ENCODE data around the gene CCNL2.
A peak's percentile ranks its signal among the peaks of the same experiment; 100 is the strongest.

Gene CCNL2

DNA sequence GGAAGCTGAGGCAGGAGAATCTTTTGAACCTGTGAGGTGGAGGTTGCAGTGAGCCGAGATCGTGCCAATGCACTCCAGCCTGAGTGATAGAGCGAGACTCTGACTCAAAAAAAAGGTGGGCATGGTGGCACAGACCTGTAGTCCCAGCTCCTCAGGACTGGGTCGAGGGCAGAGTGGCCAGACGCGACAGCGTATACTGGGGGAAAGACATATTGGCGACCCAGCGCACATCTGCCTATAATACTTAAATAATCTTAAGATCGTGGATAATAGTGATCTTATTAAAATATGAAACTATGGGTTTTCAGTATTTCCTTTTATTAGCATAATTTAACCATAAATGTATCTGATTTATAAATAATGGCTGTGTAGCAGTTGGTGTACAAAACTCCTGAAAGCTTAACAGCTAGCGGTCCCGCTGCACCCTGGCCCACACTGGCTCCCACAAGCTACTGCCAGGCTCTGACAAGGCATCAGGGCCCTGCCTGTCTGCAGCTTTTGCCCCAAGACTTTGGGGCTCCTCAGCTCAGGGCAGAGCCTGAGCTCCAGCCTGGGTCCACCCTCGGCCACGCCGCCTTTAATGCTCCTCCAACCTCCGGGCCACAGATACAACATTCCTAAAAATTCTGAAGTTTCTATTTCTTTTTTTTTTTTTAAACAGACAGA lies 21.5 kb downstream of the CCNL2 start:
- no peak overlapping the region for H3K4me3 ChIP-seq (replicated peaks; ENCODE audit: low read depth, low read length)
- DNase-seq (ENCODE audit: low read depth): no peak
- TF ChIP-seq, protein P1, sequence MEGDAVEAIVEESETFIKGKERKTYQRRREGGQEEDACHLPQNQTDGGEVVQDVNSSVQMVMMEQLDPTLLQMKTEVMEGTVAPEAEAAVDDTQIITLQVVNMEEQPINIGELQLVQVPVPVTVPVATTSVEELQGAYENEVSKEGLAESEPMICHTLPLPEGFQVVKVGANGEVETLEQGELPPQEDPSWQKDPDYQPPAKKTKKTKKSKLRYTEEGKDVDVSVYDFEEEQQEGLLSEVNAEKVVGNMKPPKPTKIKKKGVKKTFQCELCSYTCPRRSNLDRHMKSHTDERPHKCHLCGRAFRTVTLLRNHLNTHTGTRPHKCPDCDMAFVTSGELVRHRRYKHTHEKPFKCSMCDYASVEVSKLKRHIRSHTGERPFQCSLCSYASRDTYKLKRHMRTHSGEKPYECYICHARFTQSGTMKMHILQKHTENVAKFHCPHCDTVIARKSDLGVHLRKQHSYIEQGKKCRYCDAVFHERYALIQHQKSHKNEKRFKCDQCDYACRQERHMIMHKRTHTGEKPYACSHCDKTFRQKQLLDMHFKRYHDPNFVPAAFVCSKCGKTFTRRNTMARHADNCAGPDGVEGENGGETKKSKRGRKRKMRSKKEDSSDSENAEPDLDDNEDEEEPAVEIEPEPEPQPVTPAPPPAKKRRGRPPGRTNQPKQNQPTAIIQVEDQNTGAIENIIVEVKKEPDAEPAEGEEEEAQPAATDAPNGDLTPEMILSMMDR (IDR thresholded peaks at IDR 0.05; ENCODE audit: low read length, missing control alignments): no peak

DNA sequence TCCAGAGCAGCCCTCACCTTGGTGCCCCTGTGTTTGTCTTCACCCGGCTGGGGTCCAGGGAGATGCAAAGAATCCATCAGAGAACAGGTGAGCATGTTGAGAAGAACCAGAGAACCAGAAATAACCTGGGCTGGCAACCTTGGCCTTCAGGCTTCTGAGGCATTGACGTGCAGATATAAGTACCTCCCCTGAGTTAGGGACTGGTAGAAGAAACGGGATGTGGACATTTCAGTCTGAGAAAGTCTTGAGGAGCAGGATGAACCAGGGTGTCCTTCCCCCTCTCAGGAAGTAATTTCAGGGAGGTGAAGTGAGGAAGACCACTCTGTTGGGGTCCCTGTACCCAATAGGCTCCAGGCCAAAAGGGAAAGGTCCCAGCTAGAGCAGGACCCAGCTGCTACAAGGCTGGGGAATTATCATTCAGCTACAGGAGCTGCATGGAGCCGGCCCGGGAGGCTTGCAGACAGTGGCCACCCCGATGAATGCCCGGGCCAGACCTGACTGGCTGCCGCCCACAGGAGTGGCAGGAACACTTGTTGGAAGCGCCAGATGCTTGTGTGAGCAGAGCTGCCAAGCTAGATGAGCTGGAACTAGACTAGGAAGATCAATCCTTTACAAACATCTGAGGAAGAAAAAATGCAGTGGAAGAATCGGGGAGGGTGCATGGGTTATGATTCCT lies 22.4 kb downstream of the CCNL2 start:
- H3K4me3 ChIP-seq (replicated peaks; ENCODE audit: low read depth, low read length): no peak overlapping the region
- TF ChIP-seq, protein P1 (IDR thresholded peaks at IDR 0.05; ENCODE audit: low read length, missing control alignments): no peak

DNA sequence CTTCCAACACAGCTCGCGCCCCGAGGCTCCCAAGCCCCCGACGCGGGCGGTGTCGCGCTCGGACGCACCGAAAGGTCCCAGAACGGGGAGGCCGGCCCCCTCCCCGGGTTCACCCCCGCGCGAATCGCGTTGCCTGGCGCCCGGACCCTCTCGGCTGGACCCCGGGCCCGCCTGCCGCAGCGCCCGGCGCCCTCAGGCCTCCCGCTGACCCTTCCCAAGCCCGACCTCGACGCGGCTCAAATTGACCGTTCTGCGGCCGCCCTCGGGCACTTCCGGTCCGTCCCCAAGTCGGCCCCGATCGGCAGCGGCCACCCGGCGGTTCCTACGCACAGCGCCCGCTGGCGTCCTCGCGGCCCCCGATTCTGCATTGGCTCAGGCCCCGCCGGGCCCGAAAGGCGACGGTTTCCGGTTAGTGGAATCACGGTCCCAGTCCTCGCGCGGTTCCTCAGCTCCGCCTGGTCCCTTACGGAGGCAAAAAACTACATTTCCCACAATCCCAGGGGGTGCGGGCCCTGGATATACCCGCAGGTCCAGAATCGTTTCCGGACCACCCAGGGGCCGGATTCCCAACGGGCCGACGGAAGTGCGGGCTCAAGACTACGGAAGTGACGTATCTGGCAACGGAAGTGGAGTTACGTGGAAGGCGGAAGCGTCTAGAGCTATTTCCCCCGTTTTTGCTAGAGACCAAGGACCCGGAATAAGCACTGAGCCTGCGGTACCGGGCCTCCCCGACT lies 24.0 kb downstream of the CCNL2 start, which contains the start of gene AURKAIP1:
AURKAIP1 (minus strand) TSS at position 279 of the 734 bp plus-strand sequence. CDS start 451 bp downstream, outside the sequence.
- TF ChIP-seq, protein P1 (IDR thresholded peaks at IDR 0.05; ENCODE audit: low read length, missing control alignments): no peak
- DNase-seq (ENCODE audit: low read depth): peak; percentile 100
- H3K4me3 ChIP-seq (replicated peaks; ENCODE audit: low read depth, low read length): peak within 1 kb of the TSS; percentile 87

More for the DNA sequence above, 22.4 kb downstream of the CCNL2 start:
- no peak for DNase-seq (ENCODE audit: low read depth)

DNA sequence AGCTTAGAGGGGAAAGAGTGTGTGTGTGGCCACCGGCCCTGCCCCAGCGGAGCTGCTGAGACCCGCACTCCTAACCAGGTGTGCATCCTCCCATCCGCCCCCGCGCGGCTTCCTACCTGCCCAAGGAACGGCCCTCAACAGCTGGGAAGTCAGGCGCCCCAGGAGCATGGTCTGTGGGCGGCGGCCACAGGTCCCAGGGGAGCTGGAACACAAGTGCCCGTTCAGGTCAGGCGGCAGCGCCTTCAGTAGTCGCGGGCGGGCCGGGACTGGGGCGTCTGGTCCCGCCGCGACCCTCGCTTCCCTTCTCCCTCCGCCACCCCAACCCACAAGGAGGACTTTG lies 24.6 kb downstream of the CCNL2 start:
- TF ChIP-seq, protein P1 (IDR thresholded peaks at IDR 0.05; ENCODE audit: low read length, missing control alignments): no peak
- no peak for DNase-seq (ENCODE audit: low read depth)
- H3K4me3 ChIP-seq (replicated peaks; ENCODE audit: low read depth, low read length): peak overlapping the region; percentile 87

DNA sequence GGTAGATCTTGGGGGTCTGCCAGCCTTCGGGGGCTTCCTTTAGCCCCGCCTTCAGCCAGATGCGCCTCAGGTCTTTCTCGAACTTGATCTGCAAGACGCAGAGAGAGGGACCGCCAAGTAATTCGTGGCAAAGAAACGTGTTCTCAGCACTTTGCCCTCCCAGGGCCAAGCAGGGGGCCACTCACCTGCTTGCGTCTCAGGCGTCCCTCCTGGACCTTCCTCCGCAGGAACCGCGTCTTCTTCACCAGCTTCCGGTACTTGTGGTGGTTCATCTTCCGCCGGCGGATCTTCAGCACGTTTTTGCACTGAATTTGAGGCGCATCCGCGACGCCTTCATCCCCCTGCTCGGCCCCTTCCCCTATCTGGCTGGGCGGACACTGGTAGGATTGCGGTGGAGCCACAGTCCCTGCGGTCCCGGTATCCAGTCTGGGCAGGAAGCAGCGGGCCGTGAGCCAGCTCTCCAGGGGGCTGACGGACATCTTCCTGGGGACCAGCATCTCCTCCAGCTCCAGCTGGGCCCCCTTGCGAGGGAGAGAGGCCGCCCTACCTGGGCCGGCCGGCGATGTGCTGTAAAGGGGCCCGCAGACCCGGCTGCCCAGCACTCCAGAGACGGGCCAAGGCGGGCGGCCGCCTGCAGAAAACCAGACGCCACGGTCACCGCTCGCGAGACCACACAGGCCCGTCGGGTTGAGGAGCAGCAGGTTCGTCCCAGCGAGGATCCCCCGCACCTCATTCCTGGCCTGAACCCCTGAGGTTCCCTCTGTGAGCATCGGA lies 25.1 kb downstream of the CCNL2 start:
- TF ChIP-seq, protein P1 (IDR thresholded peaks at IDR 0.05; ENCODE audit: low read length, missing control alignments): no peak
- no peak for DNase-seq (ENCODE audit: low read depth)
- peak overlapping the region; percentile 87 for H3K4me3 ChIP-seq (replicated peaks; ENCODE audit: low read depth, low read length)

DNA sequence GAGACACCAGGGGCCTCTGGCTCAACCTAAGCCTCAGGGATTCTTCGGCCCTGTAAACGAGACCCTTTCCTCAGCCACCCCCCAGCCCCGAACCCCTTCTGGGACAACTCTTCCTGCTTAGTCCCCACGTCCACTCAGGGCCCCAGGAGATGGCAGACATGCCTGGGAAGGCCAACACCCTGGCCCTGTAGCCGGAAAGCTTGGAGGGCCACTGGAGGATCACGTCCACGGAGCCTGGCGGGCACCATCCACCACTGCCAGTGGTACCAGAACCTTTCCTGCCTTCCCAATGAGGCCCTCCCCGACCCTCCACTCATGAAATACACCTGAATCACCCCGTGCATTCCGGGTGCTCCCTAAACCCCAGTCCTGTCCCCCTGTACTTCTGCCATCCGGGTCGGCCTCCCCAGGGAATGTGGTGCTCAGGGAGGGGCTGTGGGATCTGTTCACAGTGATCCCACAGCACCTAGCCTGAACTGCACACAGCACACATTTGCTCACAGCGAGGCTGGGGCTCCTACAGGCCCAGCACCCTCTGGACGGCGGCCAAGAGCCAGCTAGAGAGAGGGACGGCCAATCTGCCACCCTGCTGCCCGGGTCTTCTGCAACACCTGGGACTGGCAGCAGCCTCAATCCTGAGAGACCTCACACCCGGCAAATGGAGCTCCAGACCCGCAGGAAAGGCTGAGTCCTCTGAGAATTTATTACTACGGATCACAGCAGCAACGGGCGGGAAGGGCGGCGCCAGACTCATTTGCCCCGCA lies 25.9 kb downstream of the CCNL2 start:
- H3K4me3 ChIP-seq (replicated peaks; ENCODE audit: low read depth, low read length): no peak overlapping the region
- TF ChIP-seq, protein P1 (IDR thresholded peaks at IDR 0.05; ENCODE audit: low read length, missing control alignments): no peak
- no peak for DNase-seq (ENCODE audit: low read depth)

All from fibroblast of pulmonary artery (primary cell).